ENCODE data around the gene SLC7A8. TPM values are rescaled to one million over a fixed set of nuclear protein-coding genes. Genes with fewer than 3 reads are reported as not detected.

Gene SLC7A8
- total and polyA plus RNA-seq, 2 donors (not counting 1 experiment from before 2014, with no cell fraction given), result 0.25 to 1.1 TPM

GRCh38 chr14:23086565-23086964, 96.9 kb downstream of the SLC7A8 start:
- intact Hi-C loops (cut with micrococcal nuclease), result no loop called here
- Histone ChIP-seq H3K4me1 (ENCODE audit: control insufficient read depth in 2 of 2, insufficient read depth in 2 of 2, low read length in 2 of 2) (no peaks in the 10 kb centered on the region), H3K79me2 (ENCODE audit: control insufficient read depth, insufficient read depth, low read length) (peaks cover 45% of the 10 kb centered on the region), H2AFZ (ENCODE audit: insufficient read depth, low read depth, low read length, poor library complexity, severe bottlenecking) (no peak overlapping the region), H3K9ac (ENCODE audit: low read length) (no peak overlapping the region), H3K4me2 (replicated peaks; ENCODE audit: low read depth, low read length, poor library complexity, severe bottlenecking) (no peak overlapping the region), H3K36me3 (replicated peaks in 1 of 2; ENCODE audit: control extremely low read depth in 1 of 2, control insufficient read depth in 1 of 2, extremely low read depth in 1 of 2, insufficient read depth in 2 of 2, low read length in 1 of 2) (peaks cover 10 to 84% of the 10 kb centered on the region in 2 experiments), H4K20me1 (ENCODE audit: control insufficient read depth, insufficient read depth, low read length, poor library complexity, severe bottlenecking) (peaks cover 56% of the 10 kb centered on the region), H3K9me3 (ENCODE audit: control extremely low read depth in 1 of 3, control insufficient read depth in 2 of 3, insufficient read depth in 1 of 3, low read length in 2 of 3) (no peaks in the 10 kb centered on the region), H3K4me3 (ENCODE audit: control extremely low read depth in 1 of 5, extremely low read depth in 1 of 5, insufficient read depth in 1 of 5, low read depth in 2 of 5, low read length in 4 of 5) (no peak overlapping the region), H3K27me3 (replicated peaks in 1 of 4; ENCODE audit: control extremely low read depth in 1 of 4, control insufficient read depth in 3 of 4, insufficient read depth in 4 of 4, low read length in 3 of 4) (no peaks in the 10 kb centered on the region), H3K27ac (ENCODE audit: low read length in 2 of 2) (no peak overlapping the region)
- ChIA-PET CTCF (interaction anchor here (0.8 to 1.7 kb wide), 4 partner anchors 8 to 100 kb away, joined by 3 to 7 read pairs (median 3); no protein-coding TSS in a partner anchor), POLR2A (no interaction called here)
- ATAC-seq (ENCODE audit: low read depth) (no peak), DNase-seq (no peak)
- no peak overlapping the region for H3K4me3 Mint-ChIP-seq
- TF ChIP-seq CTCF (IDR thresholded peaks at IDR 0.05), result no peak
- TF ChIP-seq EZH2 (IDR thresholded peaks at IDR 0.05; ENCODE audit: borderline replicate concordance, insufficient read depth, low read depth, low read length, poor library complexity, severe bottlenecking), result no peak
- no CpG with 5 or more reads among the region's 1 CpG for WGBS (ENCODE audit: insufficient coverage)
- no peak overlapping the region for H3K27ac Mint-ChIP-seq
- H3K27me3 Mint-ChIP-seq, result no peaks in the 10 kb centered on the region
- no peaks in the 10 kb centered on the region for H3K4me1 Mint-ChIP-seq
- no peaks in the 10 kb centered on the region for H3K9me3 Mint-ChIP-seq (ENCODE audit: insufficient read depth)

- H3K27me3 Mint-ChIP-seq, result no peaks in the 10 kb centered on the region
- intact Hi-C loops (cut with micrococcal nuclease), result no loop called here
- Histone ChIP-seq H3K4me1 (ENCODE audit: control insufficient read depth in 2 of 2, insufficient read depth in 2 of 2, low read length in 2 of 2) (no peaks in the 10 kb centered on the region), H3K27ac (ENCODE audit: low read length in 2 of 2) (no peak overlapping the region), H2AFZ (ENCODE audit: insufficient read depth, low read depth, low read length, poor library complexity, severe bottlenecking) (no peak overlapping the region), H3K27me3 (replicated peaks in 1 of 4; ENCODE audit: control extremely low read depth in 1 of 4, control insufficient read depth in 3 of 4, insufficient read depth in 4 of 4, low read length in 3 of 4) (no peaks in the 10 kb centered on the region), H4K20me1 (ENCODE audit: control insufficient read depth, insufficient read depth, low read length, poor library complexity, severe bottlenecking) (peaks cover 54% of the 10 kb centered on the region), H3K79me2 (ENCODE audit: control insufficient read depth, insufficient read depth, low read length) (peaks cover 34% of the 10 kb centered on the region), H3K36me3 (replicated peaks in 1 of 2; ENCODE audit: control extremely low read depth in 1 of 2, control insufficient read depth in 1 of 2, extremely low read depth in 1 of 2, insufficient read depth in 2 of 2, low read length in 1 of 2) (peaks cover 12 to 85% of the 10 kb centered on the region in 2 experiments), H3K9me3 (ENCODE audit: control extremely low read depth in 1 of 3, control insufficient read depth in 2 of 3, insufficient read depth in 1 of 3, low read length in 2 of 3) (no peaks in the 10 kb centered on the region), H3K4me3 (ENCODE audit: control extremely low read depth in 1 of 5, extremely low read depth in 1 of 5, insufficient read depth in 1 of 5, low read depth in 2 of 5, low read length in 4 of 5) (no peak overlapping the region), H3K4me2 (replicated peaks; ENCODE audit: low read depth, low read length, poor library complexity, severe bottlenecking) (no peak overlapping the region), H3K9ac (ENCODE audit: low read length) (no peak overlapping the region)
- DNase-seq, result no peak
- TF ChIP-seq CTCF (IDR thresholded peaks at IDR 0.05) (no peak), EZH2 (IDR thresholded peaks at IDR 0.05; ENCODE audit: borderline replicate concordance, insufficient read depth, low read depth, low read length, poor library complexity, severe bottlenecking) (no peak)
- ATAC-seq (ENCODE audit: low read depth), result no peak
- no peaks in the 10 kb centered on the region for H3K9me3 Mint-ChIP-seq (ENCODE audit: insufficient read depth)
- ChIA-PET POLR2A (no interaction called here), CTCF (interaction anchor here (0.8 to 1.7 kb wide), 3 partner anchors 7 to 99 kb away, joined by 3 to 7 read pairs (median 3); no protein-coding TSS in a partner anchor)
- H3K4me1 Mint-ChIP-seq, result no peaks in the 10 kb centered on the region
- H3K27ac Mint-ChIP-seq, result no peak overlapping the region
- WGBS (ENCODE audit: insufficient coverage), result 100% methylated on average over 1 of the region's 3 CpGs
- no peak overlapping the region for H3K4me3 Mint-ChIP-seq
Measured at GRCh38 chr14:23085458-23085857, 98.0 kb downstream of the SLC7A8 start.

Data from B cell (primary cell).